Epidermal melanocyte (primary cell): ENCODE measurements around the gene EPN2.

ENCODE experiments used
- DNase-seq: peaks from one replicate; pipeline ENCODE4 v3.0.0; 2011; ENCODE audit warnings: low spot score; ENCODE audit not compliant: insufficient read length

Gene EPN2

DNA sequence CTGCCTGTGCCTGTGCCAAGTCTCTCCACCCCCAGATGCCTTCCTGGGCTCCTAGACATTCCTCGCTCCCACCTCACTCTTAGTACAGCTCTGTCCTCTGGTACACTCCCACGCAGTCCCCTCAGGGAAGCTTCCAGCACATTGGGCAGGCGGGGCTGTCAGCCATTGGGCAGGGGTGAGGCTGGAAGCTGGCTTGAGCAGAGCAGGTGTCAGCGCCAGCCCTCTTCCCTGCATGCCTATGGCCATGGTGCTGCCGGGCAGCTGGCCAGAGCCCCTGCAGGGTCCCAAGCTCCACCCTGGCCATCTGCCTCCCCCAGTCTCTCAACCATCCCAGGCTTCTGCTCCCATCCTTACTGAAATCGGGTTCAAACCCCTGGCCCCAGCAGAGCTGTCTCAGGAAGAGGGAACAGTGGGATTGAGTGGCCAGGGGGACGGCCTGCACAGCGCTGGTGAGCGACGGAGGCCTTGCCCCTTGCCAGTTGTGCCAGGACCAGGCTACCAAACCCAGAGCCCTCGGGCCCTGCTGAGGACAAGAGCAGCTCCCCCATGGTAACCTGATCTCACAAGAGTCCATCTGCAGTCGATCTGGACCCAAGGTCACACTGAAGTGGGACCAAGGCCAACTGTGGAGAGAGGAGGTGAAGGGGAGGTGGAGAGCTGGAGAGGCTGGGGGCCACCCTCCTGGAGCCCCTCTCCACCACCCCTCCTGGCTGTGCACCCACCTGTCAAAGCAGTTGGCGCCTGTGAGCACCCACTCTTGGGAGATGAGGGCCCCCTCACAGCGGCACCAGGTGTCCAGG is 127.7 kb downstream of the EPN2 start:
- no peak for DNase-seq

DNA sequence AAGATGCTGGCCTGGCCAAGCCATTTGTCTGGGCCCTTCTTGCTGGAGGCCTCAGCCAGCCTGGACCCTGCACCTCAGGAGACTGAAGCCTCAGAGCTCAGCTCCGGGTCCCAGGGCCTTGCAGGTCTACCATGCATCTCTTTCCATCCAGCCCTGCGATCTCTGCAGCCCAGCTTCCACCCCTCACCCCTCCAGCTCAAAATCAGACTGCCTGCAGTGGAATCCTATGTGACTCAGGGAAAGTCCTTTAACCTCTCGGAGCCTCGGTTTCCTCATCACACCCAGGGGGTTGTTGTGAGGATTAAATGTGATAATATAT is 128.3 kb downstream of the EPN2 start:
- DNase-seq, result no peak

DNA sequence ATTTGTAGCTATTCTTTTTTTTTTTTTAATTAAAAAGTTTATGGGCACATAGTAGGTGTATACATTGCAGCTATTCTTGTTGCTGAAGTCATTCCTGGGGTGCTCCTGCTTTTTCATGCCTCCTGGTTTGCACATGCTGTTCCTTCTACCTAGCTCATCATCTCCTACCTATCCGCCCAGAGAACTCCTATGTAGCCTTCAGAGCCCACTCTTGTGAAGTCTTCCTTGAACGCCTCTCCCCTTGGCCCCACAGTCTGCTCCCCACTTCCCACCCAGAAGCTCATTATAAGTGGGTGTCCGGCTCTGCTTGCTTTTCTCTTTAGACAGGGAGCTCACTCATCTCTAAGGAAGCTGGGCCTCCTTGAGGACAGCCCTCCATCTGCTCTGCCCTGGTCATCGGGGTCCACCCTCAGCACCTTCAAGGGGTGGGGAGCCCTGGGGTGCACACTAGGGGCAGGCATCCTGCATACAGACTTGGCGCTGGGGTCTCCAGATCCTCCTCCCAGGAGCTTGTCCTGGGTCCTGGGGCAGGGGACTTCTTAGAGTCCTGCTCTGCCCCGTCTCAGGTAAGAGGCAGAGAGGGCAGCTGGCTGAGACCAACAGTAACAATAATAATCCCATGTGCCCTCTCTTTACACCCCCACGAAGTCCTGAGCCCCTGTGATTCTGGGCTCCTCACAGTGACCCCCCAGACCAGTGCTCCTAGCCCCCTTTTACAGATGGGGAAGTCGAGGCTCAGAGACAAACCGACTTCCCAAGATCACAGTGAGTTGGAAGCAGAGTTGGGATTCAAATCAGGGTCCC is 128.9 kb downstream of the EPN2 start:
- DNase-seq, result no peak

DNA sequence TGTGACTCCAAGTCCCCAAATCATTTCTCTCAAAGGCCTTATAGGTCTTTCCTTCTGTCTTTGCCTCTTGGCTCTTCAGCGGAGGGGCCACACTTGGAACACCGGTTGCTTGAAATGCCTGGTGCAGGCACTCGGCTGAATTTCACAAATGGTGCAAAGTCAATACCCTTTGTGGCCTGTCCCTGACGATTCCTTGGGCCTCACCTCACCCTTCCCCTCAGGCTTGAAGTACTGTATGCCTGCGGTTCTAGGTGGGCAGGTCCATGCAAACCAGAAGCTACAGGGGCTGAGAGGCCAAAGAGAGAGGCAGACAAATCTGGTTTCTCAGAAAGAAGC is 129.4 kb downstream of the EPN2 start:
- no peak for DNase-seq

DNA sequence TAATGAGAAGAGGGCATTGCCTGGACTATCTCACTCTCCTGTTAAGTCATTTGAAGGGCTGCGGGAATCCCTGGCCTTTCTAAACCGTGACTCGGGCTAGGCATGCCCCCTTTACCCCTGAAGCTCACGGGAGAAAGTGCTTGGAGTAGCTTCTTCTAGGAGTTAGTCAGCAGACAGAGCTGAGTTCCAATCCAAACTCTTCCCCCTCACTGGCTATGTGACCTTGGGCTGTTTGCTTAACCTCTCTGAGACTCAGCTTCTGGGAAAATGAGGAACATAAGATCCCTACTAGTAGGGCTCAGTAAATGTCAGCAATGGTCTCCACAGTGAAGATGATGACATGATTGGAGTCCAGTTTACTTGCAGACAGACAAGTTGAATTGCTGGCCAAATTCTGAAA is 131.1 kb downstream of the EPN2 start:
- DNase-seq, result no peak

DNA sequence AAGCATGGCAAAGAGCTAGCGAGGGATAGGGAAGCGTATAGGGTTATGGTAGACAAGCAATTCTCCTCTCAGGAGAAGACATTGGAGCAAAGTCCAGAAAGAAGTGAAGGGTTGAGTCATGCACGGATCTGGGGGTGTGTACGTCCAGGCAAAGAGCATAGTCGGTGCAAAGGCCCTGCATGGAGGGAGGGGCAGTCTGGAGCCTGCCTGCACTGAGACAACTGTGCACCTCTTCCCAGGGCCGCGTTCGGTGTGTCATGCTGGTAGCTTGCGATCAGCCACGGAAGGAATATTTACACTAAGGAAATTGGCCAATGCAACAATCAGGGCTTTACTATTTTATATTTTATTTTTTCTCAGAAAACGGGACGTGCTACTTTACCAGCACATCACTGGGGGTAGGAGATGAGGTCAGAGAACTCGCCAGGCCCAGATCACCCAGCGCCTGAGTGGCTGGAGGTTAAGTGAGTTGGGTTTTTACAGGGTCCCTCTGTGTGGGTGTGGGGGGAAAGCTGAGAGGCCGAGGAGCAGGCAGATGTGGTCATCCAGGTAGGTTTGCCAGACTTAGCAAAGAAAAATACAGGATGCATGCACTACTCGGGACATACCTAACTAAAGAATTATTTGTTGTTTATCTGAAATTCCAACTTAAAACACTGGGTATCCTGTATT is 132.1 kb downstream of the EPN2 start:
- DNase-seq, result no peak

DNA sequence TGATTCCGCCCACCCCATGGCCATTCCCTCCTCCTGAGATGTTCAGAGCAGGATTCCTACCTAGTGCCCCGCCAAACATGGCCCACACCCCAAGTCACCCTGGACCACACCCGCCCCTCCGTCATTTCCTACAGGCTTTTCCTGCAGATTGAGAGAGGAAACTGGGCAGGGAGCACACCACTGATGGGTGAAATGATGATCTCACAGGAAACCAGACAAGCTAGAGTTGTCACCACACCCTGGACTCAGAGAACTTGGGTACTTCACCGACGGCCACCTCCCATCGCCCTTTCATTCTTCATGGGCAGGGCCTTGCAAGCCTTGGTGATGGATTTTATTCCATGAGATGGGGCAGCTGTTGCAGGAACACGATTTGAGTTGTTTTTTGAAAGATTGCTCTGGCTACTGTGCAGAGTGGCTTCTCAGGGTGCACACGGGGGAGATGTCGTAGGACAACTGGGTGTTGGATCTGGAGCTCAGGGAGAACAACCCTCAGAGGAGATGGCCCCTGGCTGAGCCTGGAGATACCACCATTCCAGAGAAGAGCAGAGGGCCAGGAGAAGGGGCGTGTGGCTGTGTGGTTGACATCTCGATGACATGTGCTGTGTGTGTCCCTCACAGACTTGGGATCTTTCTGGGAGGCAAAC is 132.8 kb downstream of the EPN2 start:
- DNase-seq, result no peak

DNA sequence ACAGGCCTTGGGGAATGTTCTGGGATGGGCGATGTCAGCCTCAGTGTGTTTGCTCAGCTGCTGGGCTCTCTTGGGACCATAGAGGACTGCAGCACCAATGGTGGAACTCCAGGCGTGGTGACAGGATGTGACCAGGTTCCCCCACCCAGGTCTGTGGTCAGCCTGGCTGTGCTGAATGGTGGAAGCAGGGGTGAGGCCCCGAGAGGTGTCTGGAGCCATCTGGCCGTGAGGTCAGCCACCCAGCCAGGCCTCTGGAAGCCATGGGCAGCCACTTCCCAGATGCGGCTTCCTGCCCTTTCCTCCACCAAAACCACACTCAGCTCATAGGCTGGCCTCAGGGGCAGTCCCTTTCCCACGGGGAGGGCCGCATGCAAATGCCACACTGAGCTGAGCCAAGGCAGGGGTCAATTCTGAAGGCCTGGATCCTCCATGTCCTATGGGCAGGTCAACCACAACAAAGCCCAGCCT is 133.4 kb downstream of the EPN2 start:
- no peak for DNase-seq

DNA sequence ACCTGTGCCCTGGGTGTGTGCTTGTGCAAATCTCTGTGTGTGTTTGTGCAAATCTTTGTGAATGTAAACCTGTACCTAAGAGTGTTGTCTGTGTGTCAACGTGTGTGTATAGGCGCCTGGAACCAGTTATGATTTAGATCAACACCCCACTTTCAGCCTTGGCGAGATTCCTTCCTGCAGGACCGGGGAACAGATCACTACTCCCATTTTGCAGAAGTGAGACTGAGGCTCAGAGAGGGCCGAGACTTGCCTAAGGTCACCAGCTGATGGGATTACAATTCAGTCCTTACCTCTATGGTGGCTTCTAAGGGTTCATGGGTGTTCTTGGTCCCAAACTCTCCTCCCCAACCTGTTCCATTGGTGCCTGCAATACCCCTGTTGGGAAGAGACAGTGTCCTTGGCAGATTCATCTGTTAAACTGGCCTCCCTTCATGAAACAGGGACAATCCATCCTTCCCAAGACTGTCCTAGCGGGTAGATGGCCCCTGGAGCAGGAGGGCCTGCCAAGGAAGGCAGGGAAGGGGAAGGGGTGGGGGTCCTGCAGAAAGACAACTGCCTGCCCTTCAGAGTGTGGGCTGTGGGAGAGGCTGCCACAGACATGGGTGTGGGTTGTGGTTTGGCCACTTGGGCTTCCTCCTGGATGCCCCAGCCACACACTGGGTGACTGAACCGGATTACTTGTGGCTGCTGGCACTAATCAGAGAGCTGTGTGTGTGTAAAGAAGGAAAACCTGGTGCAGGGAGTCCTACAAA is 134.3 kb downstream of the EPN2 start:
- DNase-seq, result no peak

DNA sequence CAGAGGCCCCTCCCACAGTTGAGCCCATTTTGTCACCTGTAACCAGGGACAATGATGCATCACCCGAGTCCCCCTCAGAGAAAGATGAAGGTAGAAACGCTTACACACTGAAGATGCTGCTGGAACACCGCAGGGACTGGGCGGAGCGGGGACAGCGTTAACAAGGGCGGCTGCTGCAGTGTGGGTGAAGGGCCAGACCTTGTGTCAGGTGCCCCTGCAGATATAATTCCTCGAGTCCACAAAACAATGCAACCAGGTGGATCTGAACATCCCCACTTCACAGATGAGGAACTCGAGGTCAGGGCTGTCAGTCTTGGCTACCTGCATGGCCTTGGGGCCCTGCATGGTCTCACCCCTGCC is 134.8 kb downstream of the EPN2 start:
- no peak for DNase-seq

DNA sequence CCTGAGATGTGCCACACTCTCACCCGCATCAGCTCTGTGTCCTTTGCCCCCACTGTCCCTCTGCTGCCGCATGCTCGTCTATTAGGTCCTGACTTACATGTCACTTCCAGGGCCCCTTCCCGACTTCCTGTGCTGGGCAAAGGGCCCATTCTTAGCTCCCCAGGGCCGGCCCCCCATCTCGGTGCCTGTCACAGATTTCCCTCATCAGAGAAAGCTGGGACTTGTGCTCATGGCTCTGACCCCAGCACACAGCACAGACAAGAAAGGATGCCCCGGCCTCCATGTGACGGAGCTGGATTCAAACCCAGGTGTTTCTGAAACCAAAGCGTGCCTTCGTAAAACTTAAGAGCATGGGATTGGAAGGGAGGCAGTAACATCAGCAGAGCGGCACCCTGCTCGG is 135.3 kb downstream of the EPN2 start:
- no peak for DNase-seq

DNA sequence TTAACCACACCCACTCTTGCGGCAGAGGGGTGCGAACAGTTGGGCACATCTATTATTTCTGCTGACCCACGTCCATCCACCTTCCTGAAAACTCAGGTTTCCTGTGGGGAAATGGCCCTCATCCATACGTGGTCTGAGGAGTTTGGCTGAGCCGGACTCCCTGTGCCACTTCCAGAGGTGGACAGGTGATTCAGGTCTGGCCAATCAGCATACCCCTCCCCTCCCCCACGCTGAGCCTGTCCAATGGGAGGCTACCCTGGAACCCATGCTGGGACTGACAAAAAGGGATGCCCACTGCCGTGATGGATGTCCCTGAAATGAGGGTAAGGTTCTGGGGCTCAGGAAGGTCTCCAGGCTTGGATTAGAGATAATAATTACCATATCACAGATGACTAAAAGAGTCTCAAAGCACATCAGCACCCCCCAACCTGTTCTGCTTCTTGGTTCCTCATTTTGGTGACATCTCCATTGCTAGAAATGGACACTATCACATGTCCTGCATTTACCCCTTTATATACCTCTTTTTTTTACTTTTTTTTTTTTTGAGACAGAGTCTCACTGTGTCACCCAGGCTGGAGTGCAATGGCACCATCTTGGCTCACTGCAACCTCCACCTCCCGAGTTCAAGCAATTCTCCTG is 135.8 kb downstream of the EPN2 start:
- no peak for DNase-seq

DNA sequence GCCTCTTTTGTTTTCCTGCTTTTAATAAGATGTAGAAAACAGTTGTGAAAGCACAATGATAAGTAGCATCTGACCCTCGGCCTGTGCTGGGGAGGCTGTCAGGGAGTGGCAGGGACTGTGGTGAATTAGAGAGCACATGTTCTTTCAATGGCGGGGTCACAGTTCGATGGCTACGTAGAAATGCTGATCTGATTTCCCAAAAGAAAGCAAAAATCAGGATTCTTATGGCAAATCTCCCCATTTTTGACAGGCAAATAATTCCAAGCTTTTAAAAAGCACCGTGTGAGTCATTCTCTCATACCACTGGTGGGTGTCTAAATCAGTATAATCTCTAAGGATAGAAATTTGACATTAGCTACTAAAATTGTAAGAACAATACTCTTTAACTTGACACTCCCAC is 137.0 kb downstream of the EPN2 start:
- DNase-seq, result no peak

DNA sequence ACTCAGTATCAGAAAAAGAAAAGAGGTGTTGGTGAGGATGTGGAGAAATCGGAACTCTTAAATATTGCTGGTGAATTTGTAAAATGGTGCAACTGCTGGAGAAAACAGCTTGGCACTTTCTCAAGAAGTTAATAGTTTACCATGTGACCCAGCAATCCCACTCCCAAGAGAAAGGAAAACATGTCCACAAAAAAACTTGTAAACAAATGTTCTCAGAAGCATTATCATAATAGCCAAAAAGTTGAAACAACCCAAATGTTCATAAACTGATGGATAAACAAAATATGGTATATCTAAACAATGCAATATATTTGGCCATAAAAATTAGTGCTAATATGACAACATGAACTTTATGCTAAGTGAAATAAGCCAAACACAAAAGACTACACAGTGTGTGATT is 138.6 kb downstream of the EPN2 start:
- no peak for DNase-seq

DNA sequence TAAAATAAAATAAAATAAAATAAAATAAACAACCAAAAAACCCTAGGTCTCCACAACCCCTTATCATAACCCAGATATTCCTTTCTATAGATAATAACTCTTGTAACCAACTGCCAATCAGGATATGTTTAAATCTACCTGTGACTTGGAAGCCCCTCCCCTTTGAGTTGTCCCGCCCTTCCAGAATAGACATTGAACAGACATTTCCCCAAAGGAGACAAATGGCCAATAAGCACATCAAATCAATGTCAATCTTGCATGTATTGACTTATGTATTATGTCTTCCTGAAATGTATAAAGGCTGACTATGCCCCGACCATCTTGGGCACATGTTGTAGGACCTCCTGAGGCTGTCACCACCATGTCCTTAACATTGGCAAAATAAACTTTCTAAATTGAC is 139.6 kb downstream of the EPN2 start:
- DNase-seq, result no peak

DNA sequence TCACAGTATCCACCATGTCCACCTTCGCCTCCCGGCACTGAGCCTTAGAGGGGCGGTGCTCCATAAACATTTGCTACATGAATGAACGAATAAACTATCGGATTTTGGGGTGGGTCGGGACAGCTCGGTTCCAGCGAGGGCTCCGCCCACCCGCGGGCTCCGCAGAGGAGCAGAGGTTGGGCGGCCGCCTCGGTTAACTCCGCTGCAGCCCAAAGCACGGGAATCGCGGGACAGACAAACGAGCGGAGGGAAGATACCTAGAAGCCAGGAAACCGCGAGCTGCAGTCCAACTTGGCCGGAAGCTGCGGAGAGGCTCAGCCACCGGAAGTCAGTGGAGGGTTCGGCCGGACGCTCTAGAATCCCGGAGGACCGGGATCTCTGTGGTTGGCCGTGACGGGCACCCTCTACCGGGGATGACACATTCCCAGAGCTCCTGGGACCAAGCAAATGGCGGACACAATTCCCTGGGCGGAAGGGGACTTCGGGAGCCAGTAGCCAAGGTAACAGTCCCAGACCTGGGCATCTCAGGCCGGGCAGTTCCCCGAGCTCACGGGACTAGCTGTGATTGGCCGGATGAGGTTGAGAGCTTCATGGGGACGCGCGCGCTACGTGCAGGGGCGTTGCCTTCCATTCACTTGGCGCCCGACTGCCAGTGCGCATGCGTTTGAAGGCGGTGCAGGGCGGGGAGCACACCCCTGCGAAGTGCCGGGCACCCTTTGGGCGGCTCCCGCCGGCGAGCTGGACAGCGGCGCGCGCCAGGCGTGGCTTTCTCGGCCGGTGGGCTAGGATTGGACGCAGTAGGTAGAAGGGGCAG is 140.6 kb downstream of the EPN2 start:
- DNase-seq, result peak; percentile 99

DNA sequence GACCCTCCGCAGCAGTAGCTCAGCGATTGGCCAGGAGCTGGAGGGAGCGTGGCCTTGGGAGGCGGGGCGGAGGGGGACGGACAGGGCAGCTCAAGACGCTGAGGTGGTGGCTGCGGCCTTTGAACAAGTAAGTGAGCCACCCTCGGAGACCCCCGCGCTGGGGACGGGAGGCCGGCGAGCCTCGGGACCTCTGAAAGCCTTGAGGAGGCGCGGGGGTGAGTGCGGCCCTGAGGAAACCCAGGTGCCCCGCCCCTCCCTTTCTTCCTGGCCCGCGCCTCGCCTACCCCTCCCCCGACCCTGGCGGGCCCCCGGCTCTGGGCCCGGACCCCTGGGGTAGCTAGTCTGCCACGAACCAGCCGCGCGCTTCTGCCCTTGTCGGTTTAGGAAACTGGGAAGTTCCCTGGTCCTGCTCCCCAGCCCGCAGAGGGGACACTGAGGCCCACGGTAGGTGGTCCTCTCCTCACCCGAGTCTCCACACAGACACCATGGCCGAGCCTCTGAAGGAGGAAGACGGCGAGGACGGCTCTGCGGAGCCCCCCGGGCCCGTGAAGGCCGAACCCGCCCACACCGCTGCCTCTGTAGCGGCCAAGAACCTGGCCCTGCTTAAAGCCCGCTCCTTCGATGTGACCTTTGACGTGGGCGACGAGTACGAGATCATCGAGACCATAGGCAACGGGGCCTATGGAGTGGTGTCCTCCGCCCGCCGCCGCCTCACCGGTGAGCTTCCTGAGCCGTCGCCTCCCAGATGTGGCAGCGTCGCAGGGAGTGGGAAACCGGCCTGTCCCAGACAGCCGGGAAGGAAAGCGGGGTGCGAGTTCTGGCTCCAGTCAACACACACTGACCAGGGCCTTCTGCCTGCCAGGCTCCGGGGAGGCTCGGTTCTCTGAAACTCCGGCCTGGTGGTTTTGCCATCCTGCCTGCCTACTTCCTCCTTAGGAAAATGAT is 141.5 kb downstream of the EPN2 start, which contains the start of gene MAPK7:
Gene MAPK7 (plus strand): TSS at position 83 of the 945 bp plus-strand sequence. CDS start 403 bp downstream, at position 486.
- no peak for DNase-seq

DNA sequence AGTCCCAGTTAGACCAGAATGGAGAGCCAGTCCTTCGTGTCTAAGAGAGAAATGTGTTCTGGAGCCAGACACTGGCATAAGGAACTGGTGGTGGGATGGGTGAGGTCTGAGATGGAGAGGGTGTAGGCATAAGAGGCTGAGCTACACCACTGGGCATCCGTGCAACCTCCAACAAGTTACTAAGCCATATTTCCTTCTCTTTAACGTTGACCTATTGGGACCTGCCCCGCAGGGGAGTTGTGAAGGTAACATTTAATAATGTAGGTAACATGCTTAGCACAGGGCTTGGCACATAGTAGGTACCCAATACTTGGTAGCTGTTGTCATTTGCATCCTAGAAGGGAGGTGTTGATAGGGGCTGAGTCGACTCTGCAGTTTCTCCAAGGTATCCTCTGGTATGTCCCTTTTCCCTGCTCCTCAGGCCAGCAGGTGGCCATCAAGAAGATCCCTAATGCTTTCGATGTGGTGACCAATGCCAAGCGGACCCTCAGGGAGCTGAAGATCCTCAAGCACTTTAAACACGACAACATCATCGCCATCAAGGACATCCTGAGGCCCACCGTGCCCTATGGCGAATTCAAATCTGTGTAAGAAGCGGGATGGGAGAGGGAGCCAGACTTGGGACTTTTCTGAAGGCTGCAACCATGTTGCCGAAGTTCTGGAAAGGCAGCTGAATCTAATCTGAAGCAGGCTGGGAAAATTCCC is 142.3 kb downstream of the EPN2 start:
- no peak for DNase-seq
